Mesendoderm (in vitro differentiated cells): Measurements from ENCODE around the gene GSE1.
A peak's percentile ranks its signal among the peaks of the same experiment; 100 is the strongest.

Source experiments
- DNase-seq: peaks from one replicate; pipeline ENCODE4 v3.0.0; 2013
- H2AK5ac ChIP-seq: 2 replicates; pipeline ENCODE4 v1.6.1; 2013; ENCODE audit warnings: low read length, inconsistent platforms
- H2BK120ac ChIP-seq: 2 replicates; pipeline ENCODE4 v1.6.1; 2013; ENCODE audit warnings: low read depth, mild to moderate bottlenecking, low read length, moderate library complexity, mixed read lengths
- H2BK15ac ChIP-seq: replicated peaks from 2 replicates; pipeline ENCODE4 v1.6.1; 2013; ENCODE audit warnings: low read depth, mild to moderate bottlenecking, moderate library complexity
- H2BK5ac ChIP-seq: 2 replicates; pipeline ENCODE4 v1.6.1; 2013; ENCODE audit warnings: low read length, inconsistent platforms
- H3K18ac ChIP-seq: 2 replicates; pipeline ENCODE4 v1.6.1; 2013; ENCODE audit warnings: mild to moderate bottlenecking, low read length, mixed read lengths
- H3K23ac ChIP-seq: one replicate; pipeline ENCODE4 v1.6.1; 2013; ENCODE audit warnings: low read length
- H3K27ac ChIP-seq: 2 replicates; pipeline ENCODE4 v1.5.1; 2013; ENCODE audit warnings: low read depth, mild to moderate bottlenecking, inconsistent platforms, low read length, moderate library complexity
- H3K27me3 ChIP-seq: 2 replicates; pipeline ENCODE4 v1.6.1; 2013; ENCODE audit warnings: low read length, control low read depth, mild to moderate bottlenecking, inconsistent platforms; ENCODE audit not compliant: insufficient read depth, poor library complexity
- H3K36me3 ChIP-seq: 2 replicates; pipeline ENCODE4 v1.6.1; 2013; ENCODE audit warnings: low read length, inconsistent platforms; ENCODE audit not compliant: control insufficient read depth, insufficient read depth
- H3K4ac ChIP-seq: one replicate; pipeline ENCODE4 v1.6.1; 2013; ENCODE audit warnings: low read depth, mild to moderate bottlenecking, low read length, moderate library complexity
- H3K4me1 ChIP-seq: 2 replicates; pipeline ENCODE4 v1.6.1; 2013; ENCODE audit warnings: low read depth, low read length, inconsistent platforms; ENCODE audit not compliant: control insufficient read depth
- H3K4me2 ChIP-seq: 2 replicates; pipeline ENCODE4 v1.6.1; 2013; ENCODE audit warnings: low read length
- H3K4me3 ChIP-seq: 2 replicates; pipeline ENCODE4 v1.5.1; 2013; ENCODE audit warnings: mild to moderate bottlenecking, low read length
- H3K56ac ChIP-seq: one replicate; pipeline ENCODE4 v1.6.1; 2013; ENCODE audit warnings: low read length
- H3K79me1 ChIP-seq: 2 replicates; pipeline ENCODE4 v1.6.1; 2013; ENCODE audit warnings: low read length, inconsistent platforms
- H3K79me2 ChIP-seq: 2 replicates; pipeline ENCODE4 v1.6.1; 2013; ENCODE audit warnings: mild to moderate bottlenecking, low read length; ENCODE audit not compliant: control insufficient read depth, insufficient read depth
- H3K9ac ChIP-seq: 2 replicates; pipeline ENCODE4 v1.6.1; 2013; ENCODE audit warnings: low read length, inconsistent platforms
- H4K5ac ChIP-seq: one replicate; pipeline ENCODE4 v1.6.1; 2013; ENCODE audit warnings: low read length
- H4K8ac ChIP-seq: one replicate; pipeline ENCODE4 v1.6.1; 2013; ENCODE audit warnings: low read depth, mild to moderate bottlenecking, control low read depth, low read length, moderate library complexity
- WGBS: extraction: QIAGEN DNeasy Blood & Tissue Kit; methylation state at CpG from one replicate; pipeline ENCODE4 v1.1.7; 2013; ENCODE audit warnings: low lambda C conversion rate, missing lambda C conversion rate; ENCODE audit not compliant: insufficient coverage; ENCODE audit errors: extremely low coverage; 5-methylcytosine and 5-hydroxymethylcytosine counted together

The GSE1 gene

DNA sequence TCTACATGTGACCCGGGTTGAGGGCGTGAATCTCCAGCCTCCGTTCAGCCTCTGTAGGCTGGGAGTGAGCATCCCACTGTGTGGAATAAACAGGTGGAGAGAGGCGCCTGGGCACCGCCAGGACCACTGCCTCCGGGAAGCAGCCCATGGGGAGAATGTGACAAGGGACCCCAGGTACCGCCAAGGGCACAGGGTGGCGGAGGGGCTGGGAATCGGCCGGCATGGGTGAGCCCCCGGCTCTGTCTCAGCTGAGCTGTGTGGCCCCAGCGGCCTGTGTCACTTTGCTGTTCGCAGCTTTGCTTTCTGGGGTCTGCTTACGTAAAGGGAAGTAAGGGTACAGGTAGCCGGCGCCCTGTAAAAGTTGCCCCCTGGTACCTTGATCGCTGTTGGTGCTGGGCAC lies 11.5 kb downstream of the GSE1 start:
- no peak overlapping the region for H3K27ac ChIP-seq
- H3K56ac ChIP-seq = no peak overlapping the region
- no peak overlapping the region for H3K4ac ChIP-seq

GRCh38 chr16:85625053-85625452 lies 11.9 kb downstream of the GSE1 start:
- H3K56ac ChIP-seq = no peak overlapping the region
- H3K18ac ChIP-seq = no peak overlapping the region
- no peak for DNase-seq
- H3K27ac ChIP-seq = no peak overlapping the region
- H3K9ac ChIP-seq = no peak overlapping the region
- peaks cover 37% of the 10 kb centered on the region for H3K79me1 ChIP-seq
- H2AK5ac ChIP-seq = no peak overlapping the region
- H2BK120ac ChIP-seq = no peak overlapping the region
- no peak overlapping the region for H3K23ac ChIP-seq
- H4K8ac ChIP-seq = no peak overlapping the region
- no peak overlapping the region for H3K4ac ChIP-seq
- peaks cover 79% of the 10 kb centered on the region for H3K79me2 ChIP-seq
- H3K4me1 ChIP-seq = peaks cover 5% of the 10 kb centered on the region
- no peaks in the 10 kb centered on the region for H3K36me3 ChIP-seq
- no peak overlapping the region for H2BK5ac ChIP-seq
- WGBS = no CpG with 5 or more reads among the region's 27 CpGs
- H3K27me3 ChIP-seq = no peaks in the 10 kb centered on the region
- H2BK15ac ChIP-seq = no peak overlapping the region
- no peak overlapping the region for H3K4me2 ChIP-seq
- no peak overlapping the region for H3K4me3 ChIP-seq
- H4K5ac ChIP-seq = no peak overlapping the region

More for the DNA sequence above, 11.5 kb downstream of the GSE1 start:
- Histone ChIP-seq H3K18ac (no peak overlapping the region), H2AK5ac (no peak overlapping the region), H3K23ac (no peak overlapping the region), H4K8ac (no peak overlapping the region), H2BK15ac (no peak overlapping the region), H3K36me3 (no peaks in the 10 kb centered on the region), H3K79me1 (peaks cover 35% of the 10 kb centered on the region), H2BK120ac (no peak overlapping the region), H3K79me2 (peaks cover 79% of the 10 kb centered on the region), H3K9ac (no peak overlapping the region), H3K4me2 (no peak overlapping the region), H3K4me3 (no peak overlapping the region), H4K5ac (no peak overlapping the region), H2BK5ac (no peak overlapping the region), H3K27me3 (no peaks in the 10 kb centered on the region), H3K4me1 (peaks cover 5% of the 10 kb centered on the region)
- WGBS = no CpG with 5 or more reads among the region's 17 CpGs
- DNase-seq = no peak

GRCh38 chr16:85625485-85626117 lies 12.5 kb downstream of the GSE1 start:
- H2AK5ac ChIP-seq = no peak overlapping the region
- H3K23ac ChIP-seq = no peak overlapping the region
- no peak overlapping the region for H3K4me3 ChIP-seq
- peak overlapping the region; percentile 43 for H3K18ac ChIP-seq
- H2BK15ac ChIP-seq = no peak overlapping the region
- DNase-seq = no peak
- H3K56ac ChIP-seq = peak overlapping the region; percentile 20
- no peak overlapping the region for H3K27ac ChIP-seq
- no peak overlapping the region for H2BK5ac ChIP-seq
- no peak overlapping the region for H2BK120ac ChIP-seq
- H3K4ac ChIP-seq = no peak overlapping the region
- H4K5ac ChIP-seq = no peak overlapping the region
- peaks cover 5% of the 10 kb centered on the region for H3K4me1 ChIP-seq
- no CpG with 5 or more reads among the region's 18 CpGs for WGBS
- H3K79me1 ChIP-seq = peaks cover 40% of the 10 kb centered on the region
- H4K8ac ChIP-seq = no peak overlapping the region
- H3K9ac ChIP-seq = no peak overlapping the region
- H3K79me2 ChIP-seq = peaks cover 79% of the 10 kb centered on the region
- no peaks in the 10 kb centered on the region for H3K36me3 ChIP-seq
- no peaks in the 10 kb centered on the region for H3K27me3 ChIP-seq
- no peak overlapping the region for H3K4me2 ChIP-seq

DNA sequence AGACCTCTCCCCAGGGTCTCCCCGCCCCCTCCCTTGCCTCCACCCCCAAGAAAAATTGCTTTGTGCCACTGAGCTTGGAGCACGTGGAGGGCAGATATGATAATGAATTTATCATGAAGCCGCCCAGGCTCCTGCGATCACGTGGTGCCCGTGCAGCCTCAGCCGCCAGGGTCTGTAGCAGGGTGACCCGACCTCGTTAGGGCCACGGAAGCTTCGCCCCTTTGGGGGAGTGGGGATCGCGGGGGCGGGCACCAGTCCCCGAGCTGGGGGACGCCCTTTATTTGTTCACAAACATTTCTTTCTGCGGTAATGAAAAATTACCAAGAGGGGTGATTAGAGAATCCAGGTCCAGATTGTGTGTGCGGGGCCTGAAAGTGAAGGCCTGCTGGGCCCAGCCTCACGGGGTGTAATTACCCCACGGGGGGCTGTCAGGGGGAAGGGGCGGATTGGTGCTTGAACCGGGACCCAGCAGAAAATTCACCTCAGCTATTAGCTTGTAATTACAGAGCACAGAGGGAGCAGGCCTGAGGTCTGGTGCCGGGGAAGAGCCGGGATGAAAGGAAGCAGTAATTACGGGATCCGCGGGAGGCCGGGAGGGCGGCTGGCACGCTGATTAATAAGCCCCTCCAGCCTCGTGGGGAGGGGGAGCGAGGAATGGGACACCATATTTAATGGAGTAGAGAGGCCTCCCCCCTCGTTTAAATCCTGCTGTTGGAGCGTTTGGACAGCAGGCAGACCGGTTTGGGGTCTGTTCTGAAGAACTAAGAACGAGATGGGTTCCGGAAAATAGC lies 13.3 kb downstream of the GSE1 start:
- H3K27me3 ChIP-seq = no peaks in the 10 kb centered on the region
- H4K8ac ChIP-seq = no peak overlapping the region
- no peaks in the 10 kb centered on the region for H3K36me3 ChIP-seq
- H3K27ac ChIP-seq = peak overlapping the region; percentile 49
- H3K4me1 ChIP-seq = peaks cover 5% of the 10 kb centered on the region
- H3K9ac ChIP-seq = peak overlapping the region; percentile 53
- H2BK120ac ChIP-seq = no peak overlapping the region
- H3K79me2 ChIP-seq = peaks cover 79% of the 10 kb centered on the region
- H2BK15ac ChIP-seq = no peak overlapping the region
- DNase-seq = peak; percentile 91
- H4K5ac ChIP-seq = no peak overlapping the region
- H3K23ac ChIP-seq = no peak overlapping the region
- H2AK5ac ChIP-seq = no peak overlapping the region
- H3K56ac ChIP-seq = peak overlapping the region; percentile 71
- no peak overlapping the region for H3K4ac ChIP-seq
- peak overlapping the region; percentile 56 for H3K4me2 ChIP-seq
- H3K79me1 ChIP-seq = peaks cover 45% of the 10 kb centered on the region
- H3K18ac ChIP-seq = peak overlapping the region; percentile 43
- H3K4me3 ChIP-seq = no peak overlapping the region
- no CpG with 5 or more reads among the region's 37 CpGs for WGBS
- no peak overlapping the region for H2BK5ac ChIP-seq

DNA sequence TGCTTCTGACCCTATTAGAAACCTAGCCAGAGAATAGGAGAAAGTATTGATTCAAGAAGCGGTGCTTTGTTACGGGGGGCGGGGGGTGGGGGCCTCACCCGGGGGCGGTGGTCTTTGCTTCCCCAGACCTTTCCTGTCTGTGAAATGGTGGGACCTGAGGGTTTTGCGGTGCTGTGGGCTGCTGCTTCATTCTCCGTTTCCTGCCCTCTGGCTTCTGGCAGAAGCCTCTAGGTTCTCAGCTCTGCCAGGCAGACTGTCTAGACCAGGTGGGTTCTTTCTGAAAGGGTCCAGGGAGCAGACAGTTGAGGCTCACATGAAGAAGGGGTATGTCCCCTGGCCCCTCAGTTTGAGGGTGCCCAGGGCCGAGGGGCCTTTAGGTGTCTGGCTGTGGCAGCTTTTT lies 14.0 kb downstream of the GSE1 start:
- no peak overlapping the region for H3K4me3 ChIP-seq
- no peaks in the 10 kb centered on the region for H3K36me3 ChIP-seq
- H3K4me1 ChIP-seq = peaks cover 5% of the 10 kb centered on the region
- no peak overlapping the region for H3K27ac ChIP-seq
- no peak overlapping the region for H3K9ac ChIP-seq
- H4K5ac ChIP-seq = no peak overlapping the region
- no peak overlapping the region for H2BK5ac ChIP-seq
- H2BK15ac ChIP-seq = no peak overlapping the region
- peak overlapping the region; percentile 29 for H3K18ac ChIP-seq
- peaks cover 79% of the 10 kb centered on the region for H3K79me2 ChIP-seq
- DNase-seq = no peak
- peak overlapping the region; percentile 12 for H3K56ac ChIP-seq
- no peak overlapping the region for H4K8ac ChIP-seq
- no peak overlapping the region for H3K4ac ChIP-seq
- H2AK5ac ChIP-seq = no peak overlapping the region
- H3K4me2 ChIP-seq = no peak overlapping the region
- peaks cover 41% of the 10 kb centered on the region for H3K79me1 ChIP-seq
- no CpG with 5 or more reads among the region's 8 CpGs for WGBS
- H2BK120ac ChIP-seq = no peak overlapping the region
- H3K27me3 ChIP-seq = no peaks in the 10 kb centered on the region
- no peak overlapping the region for H3K23ac ChIP-seq
